GM21526 (cell line): ENCODE results near the gene MEG3.

ENCODE experiments used
- ATAC-seq: cut with Tn5 transposase; IDR thresholded peaks from one replicate; pipeline ENCODE4 v1.9.1; 2021; ENCODE audit warnings: moderate library complexity; ENCODE audit not compliant: unreplicated experiment, low FRiP score

Gene MEG3

GRCh38 chr14:100844082-100844408 is 18.1 kb downstream of the MEG3 start:
- ATAC-seq = no peak

GRCh38 chr14:100844421-100844820 is 18.5 kb downstream of the MEG3 start:
- ATAC-seq = no peak

GRCh38 chr14:100844846-100845245 is 18.9 kb downstream of the MEG3 start:
- ATAC-seq = no peak

GRCh38 chr14:100845341-100845740 is 19.4 kb downstream of the MEG3 start:
- ATAC-seq = no peak

GRCh38 chr14:100846309-100846859 is 20.5 kb downstream of the MEG3 start:
- no peak for ATAC-seq

GRCh38 chr14:100849115-100849781 is 23.3 kb downstream of the MEG3 start:
- ATAC-seq = no peak

- peak; percentile 75 for ATAC-seq
Measured at GRCh38 chr14:100850841-100851585, 25.1 kb downstream of the MEG3 start.

- no peak for ATAC-seq
Measured at GRCh38 chr14:100851586-100851916, 25.6 kb downstream of the MEG3 start.

GRCh38 chr14:100851946-100852620 is 26.2 kb downstream of the MEG3 start:
- ATAC-seq = no peak

GRCh38 chr14:100854435-100854834 is 28.5 kb downstream of the MEG3 start:
- ATAC-seq = no peak

- no peak for ATAC-seq
Measured at GRCh38 chr14:100855256-100855930, 29.5 kb downstream of the MEG3 start.

- no peak for ATAC-seq
Measured at GRCh38 chr14:100856056-100856950, 30.4 kb downstream of the MEG3 start.

GRCh38 chr14:100857233-100857922 is 31.5 kb downstream of the MEG3 start:
- no peak for ATAC-seq

- no peak for ATAC-seq
Measured at GRCh38 chr14:100857923-100858837, 32.3 kb downstream of the MEG3 start.

GRCh38 chr14:100858838-100859220 is 32.9 kb downstream of the MEG3 start:
- no peak for ATAC-seq

- no peak for ATAC-seq
Measured at GRCh38 chr14:100859781-100860180, 33.9 kb downstream of the MEG3 start.

- ATAC-seq = no peak
Measured at GRCh38 chr14:100860556-100861187, 34.8 kb downstream of the MEG3 start.
